ENCODE data around the gene CASKIN1.
"Not testable (repeated sequence)": the region's sequence is repeated elsewhere in the genome, so short reads cannot be mapped to it uniquely, and the experiment has no call there.

Gene CASKIN1

DNA sequence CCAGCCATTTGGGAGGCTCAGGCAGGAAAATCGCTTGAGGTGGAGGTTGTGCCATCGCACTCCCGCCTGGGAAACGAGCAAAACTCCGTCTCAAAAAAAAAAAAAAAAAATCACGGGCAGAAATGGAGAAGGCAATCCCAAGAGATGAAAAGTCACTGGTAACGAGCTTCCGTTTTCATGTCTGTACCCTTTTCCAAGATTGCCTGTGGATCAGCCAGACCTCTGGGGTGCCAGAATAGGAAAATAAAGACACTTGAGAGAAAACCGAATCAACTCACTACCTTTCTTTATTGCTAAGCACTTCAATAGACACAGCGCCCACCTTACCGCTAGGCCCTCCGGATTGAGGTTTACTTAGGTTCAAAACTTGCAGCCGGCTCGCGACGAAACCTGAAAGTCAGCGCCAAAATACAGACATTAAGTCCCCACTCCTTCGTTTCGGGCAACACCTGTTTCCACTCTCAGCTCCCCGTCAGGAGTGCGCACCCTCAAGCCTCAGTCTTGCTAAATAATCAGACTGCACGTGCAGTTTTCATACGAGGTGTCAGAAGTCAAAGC lies 41.8 kb downstream of the CASKIN1 start:
- DNase-seq, result no peak

DNA sequence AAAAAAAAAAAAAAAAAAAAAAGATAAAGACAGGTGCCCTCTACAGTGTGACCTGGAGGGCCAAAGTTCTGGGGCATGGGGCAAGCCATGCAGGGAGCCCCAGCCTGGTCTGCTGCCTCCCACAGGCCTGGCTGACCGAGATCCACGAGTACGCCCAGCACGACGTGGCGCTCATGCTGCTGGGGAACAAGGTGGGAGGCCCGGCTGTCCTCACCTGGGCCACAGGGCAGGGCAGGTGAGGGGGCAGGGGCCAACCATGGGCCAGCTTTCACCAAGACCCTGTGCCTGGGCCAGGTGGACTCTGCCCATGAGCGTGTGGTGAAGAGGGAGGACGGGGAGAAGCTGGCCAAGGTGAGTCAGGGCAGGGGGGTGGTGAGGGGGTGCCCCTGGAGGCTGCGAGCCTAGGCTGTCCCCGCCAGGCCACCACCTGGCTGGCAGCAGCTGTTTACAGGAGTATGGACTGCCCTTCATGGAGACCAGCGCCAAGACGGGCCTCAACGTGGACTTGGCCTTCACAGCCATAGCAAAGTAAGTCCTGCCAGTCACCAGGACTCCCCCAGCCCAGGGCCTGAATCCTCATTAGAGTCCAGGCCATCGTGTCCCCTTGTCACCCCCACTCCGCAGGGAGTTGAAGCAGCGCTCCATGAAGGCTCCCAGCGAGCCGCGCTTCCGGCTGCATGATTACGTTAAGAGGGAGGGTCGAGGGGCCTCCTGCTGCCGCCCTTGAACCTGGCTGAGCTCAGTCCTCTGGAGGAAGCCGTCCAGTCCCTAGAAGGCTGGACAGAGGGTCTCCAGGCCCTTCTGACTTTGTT lies 43.5 kb downstream of the CASKIN1 start:
- DNase-seq, result no peak

DNA sequence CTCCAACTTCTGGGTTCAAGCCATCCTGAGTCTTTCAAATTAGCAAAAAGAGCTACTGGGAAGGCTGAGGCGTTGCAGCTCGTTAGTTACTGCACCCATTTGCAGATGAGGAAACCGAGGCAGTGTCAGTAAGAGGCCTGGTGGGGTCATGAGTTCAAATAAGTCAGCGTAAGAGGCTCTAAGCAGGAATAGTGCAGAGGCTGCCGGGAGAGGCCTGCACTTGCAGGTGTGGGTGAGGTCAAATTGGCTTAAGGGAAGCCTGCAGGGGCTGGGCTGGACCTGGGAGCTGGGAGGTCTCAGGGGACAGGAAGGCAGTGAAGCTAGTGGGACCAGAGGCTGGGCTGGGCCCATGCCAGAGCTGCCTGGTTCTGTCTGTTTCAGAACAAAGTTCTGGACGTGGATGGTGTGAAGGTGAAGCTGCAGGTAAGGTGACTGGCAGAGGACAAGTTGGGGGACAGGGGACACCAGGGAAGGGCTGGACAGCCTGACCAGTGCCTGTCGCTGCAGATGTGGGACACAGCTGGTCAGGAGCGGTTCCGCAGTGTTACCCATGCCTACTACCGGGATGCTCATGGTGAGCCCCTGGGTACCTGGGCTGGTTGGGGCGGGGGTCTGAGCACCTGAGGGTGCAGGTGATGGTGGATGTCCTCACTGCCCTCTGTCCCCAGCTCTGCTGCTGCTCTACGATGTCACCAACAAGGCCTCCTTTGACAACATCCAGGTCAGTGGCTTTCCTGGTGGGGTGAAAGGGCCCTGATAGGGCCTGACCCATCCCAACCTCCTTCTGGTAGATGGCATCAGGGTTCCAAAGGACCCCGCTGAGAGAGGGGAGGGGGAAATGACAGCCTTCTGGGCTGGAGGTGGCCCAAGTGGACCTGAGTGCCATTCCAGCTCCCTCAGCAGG lies 45.0 kb downstream of the CASKIN1 start:
- no peak for DNase-seq

DNA sequence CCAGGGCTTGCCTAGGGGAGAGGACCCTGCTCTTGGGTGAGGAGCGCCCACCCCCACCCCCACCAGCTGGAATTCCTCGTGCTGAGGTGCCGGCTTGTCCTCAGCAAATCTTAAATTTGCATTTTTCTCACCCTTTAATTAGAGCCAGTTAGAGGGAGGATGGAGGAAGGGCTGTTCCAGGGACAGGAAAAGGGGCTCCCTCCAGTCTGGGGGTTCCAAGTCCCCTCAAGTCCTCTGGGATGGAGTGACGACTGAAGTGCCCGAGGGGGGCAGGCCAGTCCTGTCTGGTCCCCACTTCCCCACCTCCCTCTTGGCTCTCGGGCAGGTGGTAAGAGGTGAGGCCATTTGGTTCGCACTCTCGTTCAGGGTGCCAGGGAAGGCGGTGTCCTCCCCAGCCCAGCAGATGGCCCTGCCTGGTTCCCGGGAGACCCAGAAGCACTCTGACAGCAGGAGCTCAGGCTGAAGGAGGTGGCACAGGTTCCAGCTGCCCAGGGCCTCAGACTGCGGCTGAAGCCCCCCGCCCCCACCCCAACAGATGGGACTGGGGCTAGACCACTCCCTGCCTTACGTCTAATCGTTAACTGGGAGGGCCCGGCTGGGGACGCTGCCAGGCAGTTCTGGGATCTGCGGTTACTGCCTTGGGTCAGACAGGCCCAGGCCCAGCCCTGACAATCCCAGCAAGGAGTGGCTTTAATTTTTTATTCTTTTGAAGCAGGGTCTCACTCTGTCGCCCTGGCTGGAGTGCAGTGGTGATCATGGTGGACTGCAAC lies 45.8 kb downstream of the CASKIN1 start:
- DNase-seq, result peak; percentile 67

DNA sequence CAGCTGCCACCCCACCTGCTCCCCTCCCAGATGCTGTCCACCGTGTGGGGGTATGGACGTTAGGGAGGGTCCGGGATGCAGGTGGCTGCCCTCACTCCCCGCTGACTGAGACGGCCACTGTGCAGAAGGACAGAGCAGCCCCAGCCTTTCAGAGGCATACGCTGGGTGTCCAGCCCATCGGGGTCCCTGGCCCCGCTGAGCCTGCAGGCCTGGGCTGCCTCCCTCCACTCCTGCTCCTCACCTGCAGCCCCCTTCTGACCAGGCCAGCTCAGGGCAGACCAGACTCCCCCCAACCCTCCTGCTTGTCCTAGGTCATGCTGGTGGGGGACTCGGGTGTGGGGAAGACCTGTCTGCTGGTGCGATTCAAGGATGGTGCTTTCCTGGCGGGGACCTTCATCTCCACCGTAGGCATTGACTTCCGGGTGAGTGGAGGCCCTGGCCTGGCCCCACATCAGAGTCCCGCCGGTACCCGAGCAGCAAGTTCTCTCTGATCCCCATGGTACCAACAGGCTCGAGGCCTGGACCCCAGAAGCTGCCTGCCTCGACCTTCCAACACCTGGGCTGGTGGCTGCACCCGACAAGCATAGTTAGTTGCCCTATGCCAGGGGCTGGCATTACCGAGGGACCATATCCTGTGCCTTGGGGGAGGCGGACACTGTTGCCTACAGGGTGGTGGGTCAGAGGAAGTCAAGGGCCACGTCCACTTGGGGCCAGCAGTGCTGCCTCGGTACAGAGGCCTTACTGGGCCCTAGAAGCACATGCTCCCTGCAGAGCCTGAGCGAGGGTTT lies 46.6 kb downstream of the CASKIN1 start:
- DNase-seq, result no peak

DNA sequence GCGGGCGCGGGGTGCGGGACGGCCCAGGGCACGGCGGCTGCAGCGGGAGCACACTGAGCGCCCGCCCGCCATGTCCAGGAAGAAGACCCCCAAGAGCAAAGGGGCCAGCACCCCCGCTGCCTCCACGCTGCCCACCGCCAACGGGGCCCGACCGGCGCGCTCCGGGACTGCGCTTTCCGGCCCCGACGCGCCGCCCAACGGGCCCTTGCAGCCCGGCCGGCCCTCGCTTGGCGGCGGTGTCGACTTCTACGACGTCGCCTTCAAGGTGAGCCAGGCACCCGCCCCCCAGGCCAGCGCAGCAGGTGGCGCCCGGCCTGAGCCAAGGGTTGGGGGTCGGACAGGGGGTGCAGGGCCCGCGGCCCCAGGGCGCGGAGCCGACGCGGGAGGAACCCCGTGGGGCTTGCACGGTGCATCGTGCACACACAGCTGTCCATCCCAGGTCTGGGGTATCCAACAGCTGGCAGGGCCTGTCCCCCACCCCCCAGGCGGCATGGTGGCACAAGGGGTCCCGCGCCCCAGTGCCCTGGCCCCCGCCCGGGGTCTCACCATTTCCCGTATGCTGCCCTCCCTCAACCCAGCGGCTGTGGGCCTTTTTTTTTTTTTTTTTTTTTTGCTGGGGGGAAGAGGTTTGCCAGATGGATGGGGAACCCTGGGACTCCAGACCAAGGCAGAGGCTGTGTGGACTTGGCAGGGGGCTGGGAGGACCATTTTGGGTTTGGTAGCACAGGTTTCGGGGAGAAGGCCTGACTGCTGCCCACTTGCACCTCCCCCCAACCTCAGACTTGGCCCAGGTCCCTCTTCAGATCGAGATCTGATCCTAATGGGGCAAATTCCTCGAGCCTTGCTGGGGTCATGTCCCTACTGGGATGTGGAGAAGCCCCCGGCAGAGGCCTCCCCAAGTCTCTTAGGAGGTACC lies 47.4 kb downstream of the CASKIN1 start:
- DNase-seq, result no peak

DNA sequence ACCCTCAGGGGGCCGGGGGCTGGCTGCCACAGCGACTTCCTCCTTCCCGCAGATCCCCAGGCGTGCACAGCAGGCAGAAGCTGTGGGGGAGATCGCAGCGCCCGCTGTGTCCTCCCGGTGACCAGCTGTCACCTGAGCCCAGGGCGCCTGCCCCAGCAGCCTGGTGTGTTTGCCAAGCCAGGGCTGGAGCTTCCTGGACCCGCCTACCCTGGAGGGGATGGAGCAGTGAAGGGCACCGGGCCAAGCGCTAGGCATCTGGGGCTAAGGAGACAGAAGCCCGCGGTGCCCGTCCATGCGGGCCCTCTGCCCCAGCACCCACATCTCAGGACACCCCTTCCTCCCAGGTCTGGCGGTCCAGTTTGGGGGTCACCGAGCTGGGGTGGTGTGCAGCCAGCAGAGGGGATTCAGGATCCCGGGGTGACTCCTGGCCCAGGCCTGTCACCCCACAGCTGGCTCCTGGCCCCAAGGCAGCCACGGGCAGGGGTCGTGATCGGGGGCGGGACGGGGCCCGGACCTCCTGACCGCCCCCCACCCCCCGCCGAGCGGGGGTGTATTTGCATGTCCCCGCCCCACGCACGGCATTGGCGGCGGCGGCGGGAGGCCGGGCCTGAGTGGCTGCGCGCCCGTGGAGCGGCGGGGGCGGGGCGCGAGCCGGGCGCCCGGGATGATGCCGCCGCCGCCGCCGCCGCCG lies 48.3 kb downstream of the CASKIN1 start, which contains the start of gene RAB26:
Gene RAB26, plus strand, starts transcription at position 645 of the 691 bp plus-strand sequence. CDS start 159 bp downstream, outside the sequence.
- DNase-seq, result peak; percentile 94

DNA sequence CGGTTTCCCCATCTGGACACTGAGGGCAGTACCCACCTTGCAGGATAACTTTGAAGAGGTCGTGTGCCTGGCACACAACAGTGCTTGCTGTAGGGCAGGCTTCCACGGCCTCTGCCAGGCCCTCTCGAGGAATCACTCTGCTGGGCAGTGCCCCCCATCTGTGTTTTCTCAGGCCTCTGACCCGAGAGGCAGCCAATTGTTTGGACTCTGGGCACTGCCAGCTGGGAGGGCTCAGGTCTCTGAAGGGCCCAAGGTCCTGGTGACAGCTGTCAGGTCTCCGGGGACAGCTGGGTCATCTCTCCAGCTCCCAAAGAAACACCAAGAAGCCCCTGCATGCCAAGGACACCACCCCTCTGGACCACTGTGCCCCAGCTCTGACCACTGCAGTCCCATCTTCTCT lies 49.0 kb downstream of the CASKIN1 start:
- DNase-seq, result no peak

DNA sequence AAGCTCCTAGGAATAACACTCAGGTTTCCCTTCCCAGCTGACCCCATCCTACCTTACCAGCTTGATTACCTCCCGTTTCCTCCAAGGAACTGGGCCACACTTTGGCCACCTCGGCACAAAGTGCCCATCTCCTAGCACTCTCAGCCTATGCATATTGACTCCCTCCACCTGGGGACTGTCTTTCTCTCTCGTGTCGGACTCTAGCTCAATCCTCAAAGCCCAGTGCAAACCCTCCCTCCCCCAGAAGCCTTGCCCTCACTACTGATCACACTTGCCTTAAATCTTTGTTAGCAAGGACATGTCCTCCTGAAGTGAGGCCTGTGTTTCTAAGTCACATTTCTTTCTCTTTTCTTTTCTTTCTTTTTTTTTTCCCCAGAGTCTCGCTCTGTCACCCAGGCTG lies 50.6 kb downstream of the CASKIN1 start:
- no peak for DNase-seq

DNA sequence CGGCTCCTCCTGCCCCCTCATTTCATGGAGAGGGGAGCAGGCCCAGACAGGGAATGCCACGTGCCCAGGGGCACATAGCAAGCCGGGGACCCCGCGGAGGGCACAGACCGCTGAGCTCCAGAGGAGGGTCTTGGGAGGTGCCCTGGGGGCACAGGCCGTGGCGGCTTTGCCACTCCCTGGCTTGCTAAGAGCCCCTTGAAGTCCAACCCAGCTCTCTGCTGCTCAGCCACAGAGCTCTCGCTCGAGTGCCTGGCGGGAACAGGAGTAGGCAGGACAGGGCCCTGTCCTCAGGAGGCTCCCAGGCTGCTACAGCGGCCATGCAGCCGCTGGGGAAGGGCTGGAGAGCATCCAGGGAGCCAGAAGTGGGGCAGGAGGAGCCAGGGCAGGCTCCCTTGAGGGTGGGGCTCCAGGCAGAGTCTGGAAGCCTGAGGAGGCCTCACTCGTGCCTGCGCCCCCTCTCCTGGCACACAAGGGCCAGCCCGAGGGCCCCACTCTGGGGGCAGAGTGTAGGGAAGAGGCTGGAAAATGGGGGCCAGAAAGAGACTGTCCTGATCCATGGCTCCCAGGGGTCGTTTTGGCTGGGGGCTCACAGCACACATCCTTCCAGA lies 52.4 kb downstream of the CASKIN1 start:
- no peak for DNase-seq

DNA sequence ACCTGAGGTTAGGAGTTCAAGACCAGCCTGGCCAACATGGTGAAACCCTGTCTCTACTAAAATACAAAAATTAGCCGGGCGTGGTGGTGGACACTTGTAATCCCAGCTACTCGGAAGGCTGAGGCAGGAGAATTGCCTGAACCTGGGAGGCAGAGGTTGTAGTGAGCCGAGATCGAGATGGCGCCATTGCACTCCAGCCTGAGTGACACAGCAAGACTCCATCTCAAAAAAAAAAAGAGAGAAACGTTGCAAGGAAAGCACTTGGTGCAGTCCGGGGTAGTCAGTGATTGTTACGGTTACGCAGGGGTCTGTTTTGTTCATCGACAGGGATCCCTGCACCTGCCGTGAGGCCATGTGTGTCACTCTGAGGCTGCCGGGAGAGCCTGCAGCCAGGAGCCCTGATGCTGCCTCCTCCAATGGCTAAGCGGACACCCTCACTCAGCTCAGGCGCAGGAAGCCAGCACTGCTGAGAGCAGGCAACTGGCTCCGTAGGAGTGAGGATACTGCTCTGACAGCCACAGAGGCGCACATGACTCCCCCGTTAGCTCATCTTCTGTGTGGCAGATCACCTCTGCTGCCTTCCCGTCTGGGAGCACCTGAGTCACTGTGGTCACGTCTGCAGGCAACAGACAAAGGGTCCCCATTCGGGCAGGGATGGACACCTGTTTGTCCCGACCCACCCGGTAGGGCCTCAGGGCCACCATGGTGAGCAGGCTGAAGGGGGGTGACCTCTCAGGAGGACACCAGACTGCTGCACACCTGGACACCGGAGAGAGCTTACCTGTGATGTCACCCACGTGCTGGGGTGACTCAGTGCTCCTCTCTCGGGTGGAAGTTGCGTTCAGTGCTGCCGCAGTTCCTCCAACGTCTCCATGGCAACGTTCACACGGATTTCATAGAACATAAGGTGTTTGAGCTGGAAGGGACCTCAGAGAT lies 53.2 kb downstream of the CASKIN1 start:
- DNase-seq, result no peak

DNA sequence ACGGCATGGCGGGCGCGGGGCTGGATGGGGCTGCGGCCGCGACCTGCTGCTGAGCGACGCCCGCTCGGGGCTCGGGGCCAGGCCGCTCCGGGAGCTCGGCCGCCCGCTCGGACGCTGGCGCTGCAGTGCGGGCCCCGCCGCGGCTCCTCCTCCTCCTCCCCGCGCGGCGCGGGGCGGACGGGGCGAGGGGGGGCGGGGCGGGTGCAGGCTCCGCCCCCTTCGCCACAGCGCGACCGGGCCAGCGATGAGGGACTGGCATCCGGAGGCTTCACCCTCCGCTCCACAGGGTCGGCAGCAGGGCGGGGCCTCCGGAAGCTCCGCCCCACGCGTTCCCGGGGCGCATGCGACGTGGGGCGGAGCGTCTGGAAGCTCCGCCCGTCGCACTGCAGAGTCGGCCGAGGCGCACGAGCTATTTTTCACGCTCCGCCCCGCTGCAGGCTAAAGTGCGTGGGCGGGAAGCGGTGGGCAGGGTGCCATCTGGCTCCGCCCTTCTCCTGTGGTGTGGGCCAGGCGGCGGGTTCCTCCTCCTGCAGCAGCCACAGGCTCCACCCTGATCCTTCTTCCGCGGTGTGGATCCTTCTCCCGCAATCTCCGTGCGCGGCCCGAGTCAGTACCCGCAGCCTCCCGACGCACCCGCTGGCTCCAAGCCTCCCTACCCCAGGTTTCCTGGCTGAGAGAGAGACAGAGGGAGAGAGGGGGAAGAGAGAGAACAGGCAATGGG lies 60.5 kb downstream of the CASKIN1 start, which contains the start of gene PKD1:
Gene PKD1, minus strand, starts transcription at position 129 of the 721 bp plus-strand sequence. CDS start 209 bp downstream, outside the sequence.
- peak; percentile 77 for DNase-seq

DNA sequence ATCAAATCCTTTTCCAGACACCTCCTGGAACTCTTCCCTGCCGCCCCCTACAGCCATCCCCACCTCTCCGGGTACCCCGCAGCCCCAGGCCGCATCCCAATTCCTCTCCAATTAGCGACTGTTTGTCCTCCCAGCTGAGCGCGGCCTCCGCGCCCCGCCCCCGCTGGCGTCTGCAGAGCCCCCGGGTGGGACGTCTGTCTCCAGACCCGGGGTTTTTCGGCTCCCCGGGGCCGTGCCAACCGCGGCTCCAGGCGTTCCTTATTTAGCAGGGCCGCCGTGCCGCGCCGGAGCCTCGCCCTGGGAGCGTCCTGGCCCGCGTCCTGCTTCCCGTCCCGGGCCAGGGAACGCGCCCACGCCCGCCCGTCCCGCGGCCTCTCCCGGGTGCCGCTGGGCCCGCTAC lies 61.3 kb downstream of the CASKIN1 start:
- not testable (repeated sequence) for DNase-seq

DNA sequence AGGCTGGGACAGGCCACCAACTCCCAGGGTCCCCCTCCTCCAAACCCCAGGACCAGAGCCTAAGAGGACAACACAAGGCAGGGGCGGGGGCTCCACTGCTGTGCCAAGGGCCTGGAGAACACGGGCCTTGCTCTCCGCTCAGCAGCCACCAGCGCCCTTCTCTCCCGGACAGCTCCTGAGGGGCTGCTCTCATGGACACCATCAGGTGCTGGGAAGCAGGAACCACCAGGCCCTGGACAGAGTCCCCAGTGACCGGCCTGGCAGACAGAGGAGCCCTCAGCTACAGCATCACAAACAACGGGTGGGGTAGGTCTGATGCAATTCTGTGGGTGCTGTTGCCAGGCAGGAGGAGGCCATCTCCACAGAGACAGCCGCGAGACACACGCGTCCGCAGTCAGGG lies 62.6 kb downstream of the CASKIN1 start:
- DNase-seq, result not testable (repeated sequence)

DNA sequence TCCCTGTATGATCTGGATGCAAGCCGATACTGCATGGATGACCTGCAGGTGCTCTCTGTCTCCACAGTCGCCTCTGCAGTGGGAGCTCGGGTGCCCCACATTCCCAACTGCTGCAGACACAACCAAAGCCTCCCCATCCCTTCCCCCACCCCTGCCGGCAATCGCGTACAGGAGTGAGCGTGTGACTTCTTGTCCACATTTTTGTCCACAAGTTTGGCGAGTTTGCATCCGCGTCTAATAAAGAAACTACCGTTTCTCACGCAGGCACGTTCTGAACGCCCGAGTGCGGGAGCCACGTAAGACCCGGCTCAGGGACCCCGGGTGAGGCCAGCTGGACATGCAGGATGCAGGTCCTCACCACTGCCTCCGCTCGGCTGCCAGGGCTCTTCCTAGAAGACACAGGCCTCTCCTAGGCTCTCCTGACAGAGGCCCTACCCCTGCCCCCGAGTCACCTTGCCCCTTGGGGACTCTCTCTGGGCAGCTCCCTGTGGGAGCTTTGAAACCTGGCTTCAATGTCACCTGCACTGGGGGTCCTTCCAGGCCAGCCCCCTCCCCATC lies 66.4 kb downstream of the CASKIN1 start:
- DNase-seq, result not testable (repeated sequence)

DNA sequence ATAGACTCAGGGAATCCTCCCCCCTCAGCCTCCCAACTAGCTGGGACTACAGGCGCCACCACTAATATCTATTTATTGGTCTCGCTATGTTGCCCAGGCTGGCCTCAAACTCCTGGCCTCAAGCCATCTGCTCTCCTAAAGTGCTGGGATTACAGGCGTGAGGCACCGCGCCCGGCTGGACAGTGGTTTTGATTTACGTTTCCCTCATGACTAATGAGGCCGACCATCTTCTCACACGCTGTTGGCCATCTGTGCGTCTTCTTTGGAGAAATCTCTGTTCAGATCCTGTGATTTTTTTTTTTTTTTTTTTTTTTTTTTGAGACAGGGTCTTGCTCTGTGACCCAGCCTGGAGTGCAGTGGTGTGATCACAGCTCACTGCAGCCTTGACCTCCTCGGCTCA lies 67.2 kb downstream of the CASKIN1 start:
- not testable (repeated sequence) for DNase-seq

DNA sequence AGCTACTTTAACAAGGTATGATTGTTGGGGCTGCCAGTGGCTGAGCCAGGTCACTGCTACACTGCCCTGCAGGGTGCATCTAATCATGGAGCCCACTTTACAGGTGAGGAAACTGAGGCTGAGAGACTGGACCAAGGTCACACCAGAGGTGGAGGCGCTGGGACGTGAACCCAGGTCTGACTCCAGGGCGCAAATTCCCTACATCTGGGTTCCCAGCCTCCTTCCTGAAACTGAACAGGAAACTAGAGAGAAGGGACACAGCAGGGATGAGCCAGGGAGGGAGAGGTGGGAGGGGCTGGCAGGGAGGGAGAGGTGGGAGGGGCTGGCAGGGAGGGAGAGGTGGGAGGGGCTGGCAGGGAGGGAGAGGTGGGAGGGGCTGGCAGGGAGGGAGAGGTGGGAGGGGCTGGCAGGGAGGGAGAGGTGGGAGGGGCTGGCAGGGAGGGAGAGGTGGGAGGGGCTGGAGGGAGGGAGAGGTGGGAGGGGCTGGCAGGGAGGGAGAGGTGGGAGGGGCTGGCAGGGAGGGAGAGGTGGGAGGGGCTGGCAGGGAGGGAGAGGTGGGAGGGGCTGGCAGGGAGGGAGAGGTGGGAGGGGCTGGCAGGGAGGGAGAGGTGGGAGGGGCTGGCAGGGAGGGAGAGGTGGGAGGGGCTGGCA lies 68.7 kb downstream of the CASKIN1 start:
- DNase-seq, result not testable (repeated sequence)

Measured in NCI-H1092 (cell line).